Activated CD4-positive, alpha-beta T cell treated with anti-CD3 and anti-CD28 coated beads, Interleukin-2, Interleukin-6, amounts not matched to agents 100 ng/mL and 50 ng/mL, durations not matched to agents 16 hours and 8 hours (primary cell): ENCODE measurements around the gene SNX24.
"Not testable (repeated sequence)": the region's sequence is repeated elsewhere in the genome, so short reads cannot be mapped to it uniquely, and the experiment has no call there.

ENCODE experiments used
- DNase-seq: peaks from one replicate; pipeline ENCODE4 v3.0.0-alpha.2; 2020

SNX24 gene

DNA sequence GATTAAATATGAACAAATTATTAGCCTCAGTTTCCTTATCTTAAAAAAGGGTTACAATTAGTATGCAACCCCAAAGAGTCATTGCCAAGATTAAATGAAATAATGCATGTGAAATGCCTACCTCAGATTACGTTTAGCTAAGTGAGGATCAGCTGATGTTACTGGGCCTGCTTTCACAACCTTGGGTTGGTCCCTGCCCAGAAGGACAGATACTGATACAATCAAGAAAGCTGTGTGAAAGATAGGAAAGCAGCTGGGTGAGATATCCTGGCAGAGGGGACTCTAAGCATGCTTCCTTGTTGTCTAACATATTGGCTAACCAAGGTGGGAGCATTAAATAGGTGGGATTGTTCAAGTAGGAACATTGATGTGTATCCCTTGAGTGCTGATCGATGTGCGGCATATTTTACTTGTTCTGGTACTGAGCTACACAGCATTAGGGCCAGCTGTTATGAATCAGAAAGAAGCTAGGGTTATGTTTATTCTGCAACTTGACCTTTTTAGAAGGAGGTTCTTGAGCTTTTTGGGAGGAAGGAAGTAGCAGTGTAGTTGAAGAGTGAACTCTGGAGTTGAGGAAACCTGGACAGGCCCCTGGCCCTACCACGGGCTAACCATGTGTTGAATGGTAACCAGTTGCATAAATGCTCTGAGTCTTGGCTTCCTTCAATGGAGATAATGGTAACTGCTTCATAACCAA lies 28.9 kb downstream of the SNX24 start:
- no peak for DNase-seq

- no peak for DNase-seq
These were observed 32.1 kb downstream of the SNX24 start for GRCh38 chr5:122877518-122877917.

GRCh38 chr5:122879076-122879475 lies 33.7 kb downstream of the SNX24 start:
- no peak for DNase-seq

DNA sequence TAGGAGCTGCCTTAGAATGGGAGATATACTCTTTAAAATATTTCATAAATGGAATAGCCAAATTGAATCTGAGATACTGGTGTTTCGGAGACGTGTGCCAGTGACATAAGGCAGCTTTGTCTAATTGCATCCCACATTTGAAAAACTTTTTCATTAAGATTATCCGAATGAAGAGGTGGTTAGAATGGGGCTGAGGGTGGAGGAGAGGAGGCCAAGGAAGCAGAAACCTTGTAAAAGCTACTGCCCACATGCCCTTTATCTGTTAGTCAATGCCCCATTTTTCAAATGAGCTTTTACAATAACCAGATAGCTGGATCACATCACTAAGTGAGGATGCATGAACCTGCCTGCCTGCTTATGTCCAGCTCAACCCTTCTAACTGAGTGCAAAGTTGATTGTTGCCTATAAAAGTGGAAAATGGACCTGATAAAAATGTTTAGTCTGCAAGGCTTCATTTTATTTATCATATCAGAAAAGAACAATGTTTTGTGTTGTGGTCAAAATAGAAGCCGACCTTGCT lies 34.8 kb downstream of the SNX24 start:
- no peak for DNase-seq

- DNase-seq, result peak; percentile 23
These were observed 35.3 kb downstream of the SNX24 start for GRCh38 chr5:122880749-122881148.

- DNase-seq, result peak; percentile 45
These were observed 37.4 kb downstream of the SNX24 start for GRCh38 chr5:122882831-122883230.

DNA sequence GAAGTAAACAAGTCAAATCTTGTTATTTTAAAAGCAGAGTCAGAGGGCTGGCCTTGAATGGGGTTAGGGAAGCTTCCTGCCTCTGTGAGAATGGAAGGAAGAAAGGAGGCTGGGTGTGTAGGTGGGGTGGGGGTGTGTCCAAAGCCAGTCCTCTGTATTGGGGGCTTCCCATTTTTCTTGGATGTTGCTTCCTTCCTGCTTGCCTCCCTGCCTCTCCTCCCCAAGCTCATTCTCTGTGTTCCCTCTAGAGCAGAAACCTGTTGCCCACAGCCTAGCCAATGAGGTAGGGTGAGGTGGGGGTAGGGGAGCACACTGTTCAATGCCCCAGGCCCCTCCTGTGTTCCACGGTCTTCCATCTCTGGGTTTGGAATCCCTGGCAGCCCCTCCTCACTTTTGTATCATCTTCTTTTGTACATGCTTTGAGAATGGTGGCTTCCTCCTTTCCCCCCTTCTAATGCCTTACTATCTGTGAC lies 39.7 kb downstream of the SNX24 start:
- DNase-seq, result no peak

DNA sequence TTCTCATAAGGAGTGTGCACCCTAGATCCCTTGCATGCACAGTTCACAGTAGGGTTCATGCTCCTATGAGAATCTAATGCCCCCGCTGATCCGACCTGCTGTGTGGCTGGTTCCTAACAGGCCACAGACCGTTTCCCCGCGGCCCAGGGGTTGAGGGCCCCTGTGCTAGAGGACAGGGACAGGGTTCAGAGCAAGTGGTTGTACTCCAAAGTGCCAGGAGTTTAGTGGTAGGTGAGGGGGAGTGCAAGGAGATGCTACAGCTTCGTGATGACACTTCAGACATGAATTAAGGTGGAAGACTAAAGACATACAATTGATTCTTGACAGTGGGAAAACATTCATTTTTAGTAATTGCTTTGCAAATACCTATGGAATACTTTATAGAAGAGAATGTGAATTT lies 40.5 kb downstream of the SNX24 start:
- no peak for DNase-seq

DNA sequence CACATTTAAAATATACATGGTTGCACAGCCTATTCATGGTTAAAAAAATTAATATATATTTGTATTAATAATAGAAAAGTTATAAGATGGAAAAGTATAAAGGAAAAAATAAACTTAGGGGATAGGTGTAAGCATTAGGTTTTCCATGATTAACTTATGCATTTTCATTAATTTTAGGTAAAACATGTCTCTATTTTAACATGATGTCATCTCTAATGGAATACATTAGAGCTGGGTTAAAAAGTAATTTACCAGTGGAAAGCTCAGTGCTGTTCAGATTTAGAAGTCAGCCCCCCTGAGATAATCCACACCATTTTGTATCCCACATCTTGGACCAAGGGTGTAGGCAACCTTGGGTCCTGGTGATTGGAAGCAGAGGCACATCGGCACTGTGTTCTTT lies 49.7 kb downstream of the SNX24 start:
- no peak for DNase-seq

- DNase-seq, result peak; percentile 24
These were observed 51.3 kb downstream of the SNX24 start for GRCh38 chr5:122896598-122897282.

- no peak for DNase-seq
These were observed 51.8 kb downstream of the SNX24 start for GRCh38 chr5:122897283-122897602.

GRCh38 chr5:122901346-122901745 lies 55.9 kb downstream of the SNX24 start:
- DNase-seq, result no peak

DNA sequence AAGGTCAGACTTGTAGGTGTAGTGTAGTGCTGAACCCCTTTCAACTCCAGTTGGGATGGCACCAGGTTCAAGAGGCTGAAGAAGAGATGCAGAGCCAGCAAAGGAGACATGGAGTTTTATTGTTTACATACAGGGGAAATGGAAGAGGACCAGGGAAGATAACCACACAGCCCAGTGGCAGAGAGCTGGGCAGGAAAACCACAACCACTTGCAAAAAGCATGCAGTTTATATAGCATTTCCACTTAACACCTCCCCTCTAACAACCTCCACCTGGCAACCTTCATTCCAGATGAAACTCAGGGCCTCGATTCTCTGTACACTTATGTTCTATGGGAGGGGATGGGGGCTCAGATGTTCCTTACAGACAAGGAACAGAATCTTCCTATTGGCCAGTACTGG lies 56.9 kb downstream of the SNX24 start:
- peak; percentile 6 for DNase-seq

DNA sequence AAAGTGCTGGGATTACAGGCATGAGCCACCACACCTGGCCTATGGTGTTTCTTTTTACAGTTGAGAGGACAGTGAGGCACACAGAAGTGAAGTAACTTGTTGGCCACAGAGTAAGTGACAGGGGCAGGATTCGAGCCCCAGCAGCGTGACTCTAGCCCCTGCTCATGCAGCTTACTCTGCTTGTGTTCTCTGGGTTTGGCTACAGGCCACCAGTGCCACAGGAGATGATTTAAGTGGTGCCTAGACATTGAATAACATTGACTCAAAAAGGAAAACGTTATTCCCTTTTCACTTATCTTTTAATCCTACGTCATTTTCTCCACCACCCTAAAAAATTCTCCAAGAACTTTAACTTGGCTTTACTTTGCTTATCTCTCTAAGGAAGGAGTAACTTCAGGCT lies 61.4 kb downstream of the SNX24 start:
- no peak for DNase-seq

DNA sequence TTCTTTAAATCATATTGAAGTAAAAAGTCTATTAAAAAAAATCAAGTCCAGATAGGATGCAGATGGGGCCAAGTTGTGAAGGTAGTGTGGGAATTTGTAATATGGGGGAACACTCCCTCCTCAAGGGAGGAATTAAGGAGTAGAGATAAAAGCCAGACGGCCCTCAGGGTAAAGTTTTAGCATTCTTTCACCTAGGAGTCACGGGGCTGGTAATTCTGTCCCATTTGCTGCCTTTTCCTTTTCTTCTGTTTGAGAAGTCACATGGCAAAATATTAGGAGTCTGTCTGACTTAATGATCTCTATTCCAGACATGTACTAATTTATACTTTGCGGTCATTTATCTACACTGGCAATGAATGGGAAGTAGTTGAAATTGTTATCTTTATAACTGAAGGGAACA lies 61.9 kb downstream of the SNX24 start:
- DNase-seq, result no peak

DNA sequence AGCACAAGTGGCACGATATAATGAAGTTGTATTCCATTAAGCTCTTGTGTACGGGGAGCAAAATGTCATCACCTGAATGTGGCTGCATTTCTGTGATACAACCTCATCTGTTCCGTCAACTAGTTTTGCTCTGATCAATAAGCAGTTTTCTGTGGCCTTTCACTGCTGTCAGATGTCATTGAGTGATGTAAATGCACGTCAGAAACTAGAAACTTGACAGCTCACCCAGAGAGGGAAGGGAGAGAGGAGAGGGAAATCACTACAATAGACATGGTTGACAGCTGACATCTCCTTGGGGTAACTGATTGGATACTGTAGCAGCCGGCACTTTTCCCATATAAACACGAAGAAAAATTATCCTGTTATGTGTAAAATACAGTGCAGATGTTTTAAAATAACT lies 62.7 kb downstream of the SNX24 start:
- DNase-seq, result no peak

DNA sequence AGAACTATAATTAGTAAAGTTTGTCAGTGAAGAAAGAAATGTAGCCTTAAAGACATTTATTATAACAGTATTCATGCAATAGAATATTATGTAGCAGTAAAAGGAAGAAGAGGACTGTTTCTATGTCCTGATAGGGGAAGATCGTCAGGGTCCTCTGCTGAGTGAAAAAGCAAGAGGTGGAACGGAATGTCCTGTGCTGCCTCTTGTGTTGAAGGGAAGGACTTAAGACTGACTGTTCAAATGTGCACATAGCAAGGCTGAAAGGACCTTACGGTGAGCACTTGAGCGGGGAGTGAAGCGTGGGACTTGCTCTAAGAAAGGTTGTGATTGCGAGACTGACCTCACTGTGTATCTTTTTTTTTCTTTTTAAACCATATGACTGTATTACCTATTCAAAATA lies 63.2 kb downstream of the SNX24 start:
- no peak for DNase-seq

GRCh38 chr5:122909470-122910100 lies 64.2 kb downstream of the SNX24 start:
- DNase-seq, result no peak

DNA sequence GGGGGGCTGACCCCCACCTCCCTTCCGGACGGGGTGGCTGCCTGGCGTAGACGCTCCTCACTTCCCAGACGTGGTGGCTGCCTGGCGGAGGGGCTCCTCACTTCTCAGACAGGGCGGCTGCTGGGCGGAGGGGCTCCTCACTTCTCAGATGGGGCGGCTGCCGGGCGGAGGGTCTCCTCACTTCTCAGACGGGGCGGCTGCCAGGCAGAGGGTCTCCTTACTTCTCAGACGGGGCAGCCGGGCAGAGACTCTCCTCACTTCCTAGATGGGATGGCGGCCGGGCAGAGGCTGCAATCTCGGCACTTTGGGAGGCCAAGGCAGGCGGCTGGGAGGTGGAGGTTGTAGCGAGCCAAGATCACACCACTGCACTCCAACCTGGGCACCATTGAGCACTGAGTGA lies 68.0 kb downstream of the SNX24 start:
- DNase-seq, result not testable (repeated sequence)

DNA sequence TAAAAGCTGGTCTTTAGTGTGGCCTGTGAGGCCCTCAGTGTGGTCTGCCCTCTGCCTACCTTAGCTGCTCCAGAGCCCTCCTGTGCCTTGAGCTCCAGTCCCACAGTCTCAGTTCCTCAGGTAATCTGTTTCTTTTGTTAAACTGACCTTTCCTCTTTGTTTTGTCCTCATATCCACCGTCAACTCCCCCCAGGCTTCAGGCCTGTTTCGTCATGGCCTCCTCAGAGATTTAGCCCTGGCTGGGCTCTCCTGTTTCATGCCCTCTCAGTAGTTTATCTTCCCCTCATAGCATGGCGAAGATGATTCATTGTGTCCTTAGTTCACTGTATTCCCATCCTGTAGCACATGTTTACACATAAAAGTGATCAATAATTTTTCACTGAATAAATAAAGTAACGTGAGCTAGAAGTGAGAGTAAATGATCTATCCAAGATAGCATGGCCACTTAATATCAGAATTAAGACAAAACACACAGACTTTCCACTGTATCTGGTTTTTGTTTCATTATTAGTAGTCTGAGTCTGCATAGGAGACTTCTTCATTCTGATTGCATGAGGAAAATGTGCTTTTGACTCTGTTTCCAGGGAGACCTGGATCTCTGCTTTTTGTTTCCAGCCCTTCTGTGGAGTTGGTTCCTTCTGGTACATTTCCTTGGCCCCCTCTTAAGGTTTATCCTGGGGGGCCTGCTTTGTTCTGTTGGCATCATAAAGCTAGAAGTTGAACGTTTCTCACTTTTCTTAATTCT lies 70.5 kb downstream of the SNX24 start:
- DNase-seq, result peak; percentile 35

DNA sequence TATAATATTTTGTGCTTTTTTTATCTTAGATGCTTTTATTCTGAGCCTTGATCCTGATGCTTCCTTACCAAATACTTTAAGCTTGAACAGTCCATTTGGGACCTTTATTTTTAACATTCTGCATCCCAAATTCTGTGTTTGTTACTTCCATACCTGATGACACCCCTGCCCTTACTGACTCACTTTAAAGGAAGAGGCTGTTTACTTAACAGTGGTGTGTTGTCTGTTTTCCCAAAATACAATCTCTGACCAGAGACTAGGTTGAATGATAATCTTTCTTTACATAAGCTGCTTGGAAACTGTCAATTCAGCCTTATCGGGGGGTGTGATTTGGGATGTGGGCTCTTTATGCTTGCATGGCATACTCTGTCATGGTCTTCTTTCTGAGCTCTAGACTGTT lies 71.1 kb downstream of the SNX24 start:
- DNase-seq, result no peak

GRCh38 chr5:122919969-122920368 lies 74.6 kb downstream of the SNX24 start:
- no peak for DNase-seq

DNA sequence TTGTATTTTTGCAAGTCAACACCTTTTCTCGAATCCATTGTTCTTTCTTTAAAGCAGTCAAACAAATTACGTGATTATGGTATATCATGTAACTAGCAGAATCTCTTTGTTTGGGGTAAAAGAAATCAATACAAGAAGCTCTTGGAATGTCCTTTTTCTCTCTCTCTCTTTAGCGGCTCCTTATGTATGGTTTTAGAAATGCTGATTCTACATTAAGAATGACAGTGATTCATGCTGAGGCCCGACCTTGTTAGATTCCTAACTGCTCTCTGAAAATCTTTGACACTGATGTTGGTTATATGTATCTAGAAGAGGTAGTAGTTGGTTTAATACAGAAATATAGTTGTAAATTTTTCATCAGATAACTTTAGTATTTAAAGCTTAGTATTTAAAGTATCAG lies 76.4 kb downstream of the SNX24 start:
- no peak for DNase-seq
